Activated CD4-positive, alpha-beta T cell treated with anti-CD3 and anti-CD28 coated beads, Interleukin-2, amount 50 U/mL, for 24 hours (primary cell): ENCODE measurements around the gene PACSIN1.

Experiments
- DNase-seq, 2 donors: peaks; one replicate each; pipeline ENCODE4 v3.0.0-alpha.2; 2020; ENCODE audit warnings: low read depth in 1 of 2, low spot score in 1 of 2

PACSIN1 gene

GRCh38 chr6:34543421-34543820, 77.5 kb downstream of the PACSIN1 start:
- DNase-seq = no peak

- no peak for DNase-seq
Measured at GRCh38 chr6:34544052-34544604, 78.3 kb downstream of the PACSIN1 start.

- DNase-seq = no peak
Measured at GRCh38 chr6:34544776-34545471, 79.0 kb downstream of the PACSIN1 start.

- DNase-seq = no peak
Measured at GRCh38 chr6:34546551-34547321, 80.9 kb downstream of the PACSIN1 start.

GRCh38 chr6:34547701-34548644, 82.1 kb downstream of the PACSIN1 start:
- no peak for DNase-seq

- DNase-seq = no peak
Measured at GRCh38 chr6:34549026-34549803, 83.3 kb downstream of the PACSIN1 start.

GRCh38 chr6:34549804-34550202, 83.9 kb downstream of the PACSIN1 start:
- no peak for DNase-seq

GRCh38 chr6:34551720-34552119, 85.8 kb downstream of the PACSIN1 start:
- DNase-seq = no peak

- no peak for DNase-seq
Measured at GRCh38 chr6:34552620-34553019, 86.7 kb downstream of the PACSIN1 start.

GRCh38 chr6:34553146-34553545, 87.3 kb downstream of the PACSIN1 start:
- no peak for DNase-seq

GRCh38 chr6:34553750-34554149, 87.9 kb downstream of the PACSIN1 start:
- no peak for DNase-seq

- no peak for DNase-seq
Measured at GRCh38 chr6:34554291-34555006, 88.6 kb downstream of the PACSIN1 start.

GRCh38 chr6:34555007-34555322, 89.1 kb downstream of the PACSIN1 start:
- DNase-seq = no peak

- DNase-seq = no peak
Measured at GRCh38 chr6:34555328-34555727, 89.5 kb downstream of the PACSIN1 start.

GRCh38 chr6:34556031-34556471, 90.2 kb downstream of the PACSIN1 start, which contains the start of gene SPDEF:
Gene SPDEF, minus strand, starts transcription at chr6:34556329. Its CDS starts 11,874 bp downstream, at chr6:34544455.
- DNase-seq = no peak

- DNase-seq = no peak
Measured at GRCh38 chr6:34556493-34556892, 90.6 kb downstream of the PACSIN1 start.

- DNase-seq = no peak
Measured at GRCh38 chr6:34557228-34557627, 91.4 kb downstream of the PACSIN1 start.

GRCh38 chr6:34558172-34558714, 92.4 kb downstream of the PACSIN1 start:
- DNase-seq = no peak

- no peak for DNase-seq
Measured at GRCh38 chr6:34559651-34560365, 93.9 kb downstream of the PACSIN1 start.
